Aorta (tissue), 5 donors: ENCODE measurements around the gene MCU. TPM values are rescaled to one million over a fixed set of nuclear protein-coding genes. Genes with fewer than 3 reads are reported as not detected.
"Not testable (repeated sequence)": the region's sequence is repeated elsewhere in the genome, so short reads cannot be mapped to it uniquely, and the experiment has no call there.

Source experiments
- ATAC-seq: fragments of 200-7000 bp; cut with Tn5 transposase; one replicate; pipeline ENCODE4 v1.9.1; 2022; ENCODE audit warnings: moderate library complexity; ENCODE audit not compliant: low FRiP score
- DNase-seq, 2 donors: peaks; one replicate each; pipeline ENCODE4 v3.0.0-alpha.2; 2020
- H3K27ac ChIP-seq, 2 donors: one replicate each; pipeline ENCODE4 v1.5.1; 2013; ENCODE audit warnings: low read length in 2 of 2, mild to moderate bottlenecking in 2 of 2, moderate library complexity in 2 of 2, control low read depth in 1 of 2, inconsistent platforms in 1 of 2, low read depth in 1 of 2
- H3K27me3 ChIP-seq, 2 donors: one replicate each; pipeline ENCODE4 v1.6.1; 2013; ENCODE audit warnings: control low read depth in 1 of 2, low read length in 1 of 2, mild to moderate bottlenecking in 1 of 2, moderate library complexity in 1 of 2; ENCODE audit not compliant: insufficient read depth in 2 of 2, control insufficient read depth in 1 of 2
- H3K36me3 ChIP-seq, 2 donors: one replicate each; pipeline ENCODE4 v1.6.1; 2013; ENCODE audit warnings: control low read depth in 1 of 2, low read length in 1 of 2, mild to moderate bottlenecking in 1 of 2; ENCODE audit not compliant: insufficient read depth in 2 of 2, control insufficient read depth in 1 of 2
- H3K4me1 ChIP-seq, 2 donors: one replicate each; pipeline ENCODE4 v1.6.1; 2013; ENCODE audit warnings: low read length in 2 of 2, control low read depth in 1 of 2, mild to moderate bottlenecking in 1 of 2, moderate library complexity in 1 of 2; ENCODE audit not compliant: insufficient read depth in 2 of 2, control insufficient read depth in 1 of 2
- H3K4me3 ChIP-seq, 2 donors: one replicate each; pipeline ENCODE4 v1.5.1; 2013; ENCODE audit warnings: low read length in 2 of 2, control low read depth in 1 of 2, mild to moderate bottlenecking in 1 of 2
- H3K9me3 ChIP-seq: one replicate; pipeline ENCODE4 v1.6.1; 2013; ENCODE audit warnings: mild to moderate bottlenecking, low read length; ENCODE audit not compliant: control insufficient read depth
- WGBS, 2 donors: extraction: QIAGEN DNeasy Blood & Tissue Kit; methylation state at CpG; one replicate each; pipeline ENCODE4 v1.1.7; 2013; 5-methylcytosine and 5-hydroxymethylcytosine counted together
- intact Hi-C, 2 donors: fragments of 100-400 bp; cut with DNase I; formaldehyde crosslinking; loops; one replicate each; pipeline versions ENCODE4 v1.14.2 to v1.15.0; 2022
- polyA plus RNA-seq, 2 donors: library from polyadenylated mRNA; stranded (reverse); fragments of 200-250 nt; gene quantifications; one replicate each; pipeline ENCODE4 v1.2.3, GENCODE V29; 2013
- total RNA-seq, 2 donors: library from RNA; stranded (reverse); fragmentation: NEBNext Ultra II Directional; extraction: Animal tissue kit (Norgen Biotek cat#: 25700); gene quantifications; one replicate each; pipeline ENCODE4 v1.2.1, GENCODE V29; 2021
- donor health status: healthy with polysubstance abuse.
- donor health status: Bipolar disorder and iron deficiency.
- donor health status: DM: no; HTN: no; CAD: no.
- donor health status: DM: no; HTN: no; CAD: no.
- donor health status: DM: yes; HTN: yes; CAD: no.

The MCU gene
- total and polyA plus RNA-seq, 4 donors = 18.3 to 45.6 (median 26.6) TPM

- Histone ChIP-seq H3K4me1 (no peaks in the 10 kb centered on the region), H3K4me3 (no peak overlapping the region), H3K27me3 (no peaks in the 10 kb centered on the region), H3K27ac (no peak overlapping the region), H3K36me3 (no peaks in the 10 kb centered on the region), H3K9me3 (no peaks in the 10 kb centered on the region)
- DNase-seq = no peak
- intact Hi-C loops = no loop called here
- WGBS, 2 donors = 79 to 83% methylated on average over 3 of the region's 3 CpGs
- no peak for ATAC-seq
Measured at GRCh38 chr10:72765051-72765745, 73.3 kb downstream of the MCU start.

DNA sequence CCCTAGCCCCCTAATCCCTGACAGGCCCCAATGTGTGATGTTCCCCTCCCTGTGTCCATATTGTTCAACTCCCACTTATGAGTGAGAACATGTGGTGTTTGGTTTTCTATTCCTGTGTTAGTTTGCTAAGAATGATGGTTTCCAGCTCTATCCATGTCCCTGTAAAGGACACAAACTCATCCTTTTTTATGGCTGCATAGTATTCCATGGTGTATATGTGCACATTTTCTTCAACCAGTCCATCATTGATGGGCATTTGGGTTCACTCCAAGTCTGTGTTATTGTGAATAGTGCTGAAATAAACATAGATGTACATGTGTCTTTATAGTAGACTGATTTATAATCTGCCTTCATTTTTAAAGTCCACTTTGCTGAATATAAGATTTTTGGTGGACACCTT, 79.3 kb downstream of the MCU start:
- intact Hi-C loops, H3K27me3 ChIP-seq, H3K4me3 ChIP-seq, DNase-seq, H3K27ac ChIP-seq, ATAC-seq, H3K9me3 ChIP-seq, H3K36me3 ChIP-seq, H3K4me1 ChIP-seq: not testable (repeated sequence)

GRCh38 chr10:72772031-72772430, 80.1 kb downstream of the MCU start:
- Histone ChIP-seq H3K9me3 (no peaks in the 10 kb centered on the region), H3K27ac (no peak overlapping the region), H3K4me1 (no peaks in the 10 kb centered on the region), H3K4me3 (no peak overlapping the region), H3K27me3 (no peaks in the 10 kb centered on the region), H3K36me3 (no peaks in the 10 kb centered on the region)
- intact Hi-C loops = no loop called here
- ATAC-seq = no peak
- 93 to 100% methylated on average over 1 of the region's 1 CpG for WGBS, 2 donors
- no peak for DNase-seq

GRCh38 chr10:72779874-72780273, 87.9 kb downstream of the MCU start:
- ATAC-seq (no peak), DNase-seq (no peak)
- H3K4me3 ChIP-seq = no peak overlapping the region
- no peak overlapping the region for H3K27ac ChIP-seq
- no peaks in the 10 kb centered on the region for H3K27me3 ChIP-seq
- H3K9me3 ChIP-seq = no peaks in the 10 kb centered on the region
- intact Hi-C loops = no loop called here
- H3K4me1 ChIP-seq = peaks cover 5 to 8% of the 10 kb centered on the region in 2 donors
- no peaks in the 10 kb centered on the region for H3K36me3 ChIP-seq
- 97 to 100% methylated on average over 2 of the region's 2 CpGs for WGBS, 2 donors

DNA sequence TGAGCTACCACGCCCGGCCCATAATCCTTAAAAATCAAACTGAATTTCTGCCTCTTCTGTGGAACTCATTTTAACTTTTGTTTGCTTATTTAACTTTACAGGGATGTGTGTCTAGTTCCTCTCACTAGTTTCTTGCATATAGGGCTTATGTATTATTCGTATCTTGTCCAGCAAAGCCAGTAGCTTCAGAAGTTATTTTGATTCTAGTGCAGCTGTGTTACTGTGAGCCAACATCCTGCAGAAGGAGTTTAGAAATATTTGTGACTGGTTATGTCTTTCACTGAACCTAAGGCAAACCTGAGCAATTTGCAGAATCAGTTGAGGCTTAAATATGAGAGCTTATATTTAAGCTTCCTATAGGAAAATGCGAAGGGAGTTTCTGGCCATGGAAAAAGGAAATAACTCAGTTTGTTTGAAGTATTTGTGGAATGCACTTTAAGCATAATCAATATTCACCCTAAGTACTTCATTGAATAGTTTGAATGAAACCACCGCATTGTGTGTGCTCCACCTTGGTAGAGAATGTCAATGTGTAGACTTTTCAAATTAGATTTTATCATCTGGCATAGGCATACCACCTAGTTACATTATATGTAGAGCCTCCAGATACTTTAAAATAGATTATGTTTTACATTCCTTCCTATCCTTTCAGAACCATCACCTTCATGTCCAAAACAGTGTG, 90.8 kb downstream of the MCU start:
- H3K9me3 ChIP-seq = no peaks in the 10 kb centered on the region
- H3K27me3 ChIP-seq = no peaks in the 10 kb centered on the region
- 76% methylated on average over 5 of the region's 5 CpGs for WGBS, 2 donors
- ATAC-seq (no peak), DNase-seq (no peak)
- no peaks in the 10 kb centered on the region for H3K36me3 ChIP-seq
- no peak overlapping the region for H3K4me3 ChIP-seq
- intact Hi-C loops = no loop called here
- H3K4me1 ChIP-seq = peaks cover 7 to 12% of the 10 kb centered on the region in 2 donors
- H3K27ac ChIP-seq = no peak overlapping the region

GRCh38 chr10:72783410-72783833, 91.5 kb downstream of the MCU start:
- no peak for DNase-seq
- H3K27me3 ChIP-seq = no peaks in the 10 kb centered on the region
- 0 to 8% methylated on average over 1 of the region's 1 CpG for WGBS, 2 donors
- ATAC-seq = no peak
- no peaks in the 10 kb centered on the region for H3K9me3 ChIP-seq
- H3K27ac ChIP-seq = no peak overlapping the region
- no peak overlapping the region for H3K4me3 ChIP-seq
- intact Hi-C loops = no loop called here
- no peaks in the 10 kb centered on the region for H3K36me3 ChIP-seq
- peaks cover 8 to 12% of the 10 kb centered on the region in 2 donors for H3K4me1 ChIP-seq

DNA sequence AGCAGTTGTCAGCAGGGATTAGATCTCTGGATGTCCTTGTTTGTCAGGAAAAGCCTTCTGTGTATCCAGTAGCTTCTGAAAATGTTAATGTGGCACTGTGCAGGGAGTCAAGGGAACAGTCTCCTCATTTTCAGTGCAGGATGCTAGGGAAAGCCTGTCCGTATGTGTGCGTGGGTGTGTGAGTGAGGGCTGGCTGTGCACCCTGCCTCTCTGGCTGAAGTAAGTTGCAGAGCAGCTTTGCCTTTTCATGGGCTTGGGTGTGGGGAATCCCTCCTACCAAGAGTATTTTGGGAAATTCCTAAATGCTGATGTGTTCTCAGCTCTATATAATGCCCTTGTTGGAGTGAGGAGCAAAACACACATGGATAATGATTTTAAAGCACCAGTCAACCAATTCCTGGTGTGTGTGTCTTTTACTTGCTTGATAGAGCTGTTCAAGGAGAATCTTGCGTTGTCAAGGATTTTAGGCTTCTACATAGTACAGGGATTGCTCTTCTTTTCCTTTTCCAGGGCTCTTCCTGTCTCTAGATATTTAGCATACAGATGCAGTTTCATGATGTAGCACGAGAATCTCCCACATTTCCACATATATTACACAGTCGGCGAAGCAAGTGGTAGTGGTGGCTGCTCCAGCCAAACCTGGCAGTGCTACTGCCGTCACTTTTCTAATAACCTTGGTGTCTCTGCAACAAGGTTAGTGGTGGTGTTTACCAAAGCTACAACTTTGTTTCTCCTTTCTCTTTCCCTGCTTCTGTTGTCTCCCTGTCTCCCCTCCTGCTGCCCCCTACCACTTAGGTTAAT, 92.8 kb downstream of the MCU start:
- Histone ChIP-seq H3K4me1 (peaks cover 8 to 12% of the 10 kb centered on the region in 2 donors), H3K9me3 (no peaks in the 10 kb centered on the region), H3K27ac (no peak overlapping the region), H3K27me3 (no peaks in the 10 kb centered on the region), H3K4me3 (no peak overlapping the region), H3K36me3 (no peaks in the 10 kb centered on the region)
- intact Hi-C loops = no loop called here
- ATAC-seq (peak; percentile 85), DNase-seq (peak; percentile 75 to 84)
- 14 to 15% methylated on average over 7 of the region's 7 CpGs for WGBS, 2 donors

GRCh38 chr10:72785409-72785808, 93.5 kb downstream of the MCU start:
- Histone ChIP-seq H3K36me3 (no peaks in the 10 kb centered on the region), H3K4me3 (no peak overlapping the region), H3K27ac (no peak overlapping the region), H3K4me1 (peaks cover 10 to 16% of the 10 kb centered on the region in 2 donors), H3K27me3 (no peaks in the 10 kb centered on the region), H3K9me3 (no peaks in the 10 kb centered on the region)
- DNase-seq (no peak), ATAC-seq (no peak)
- WGBS, 2 donors = 50 to 62% methylated on average over 2 of the region's 2 CpGs
- intact Hi-C loops = no loop called here
